ENCODE measurements around the gene MYOD1. TPM values are rescaled to one million over a fixed set of nuclear protein-coding genes. Genes with fewer than 3 reads are reported as not detected.

MYOD1 gene
- total RNA-seq, 1 experiment from 2014 or later, result not detected

GRCh38 chr11:17719938-17720795 is 796 bp downstream of the MYOD1 start:
- CTCF ChIA-PET, result interaction anchor here (0.7 to 3.4 kb wide), 3 partner anchors 11 to 258 kb away, joined by 3 to 18 read pairs (median 3); no protein-coding TSS in a partner anchor
- POLR2A ChIA-PET, result interaction anchor here (0.6 kb wide), 1 partner anchor 429 kb away, joined by 3 read pairs; no protein-coding TSS in a partner anchor
- Histone ChIP-seq H3K4me1 (ENCODE audit: control insufficient read depth in 1 of 2, insufficient read depth in 2 of 2, low read length in 2 of 2) (peaks cover 2 to 10% of the 10 kb centered on the region in 2 experiments; a peak in 3 of 4 replicates), H3K36me3 (ENCODE audit: control insufficient read depth in 1 of 2, insufficient read depth in 2 of 2, low read length in 2 of 2) (no peaks in the 10 kb centered on the region), H3K9me3 (ENCODE audit: control insufficient read depth in 1 of 2, insufficient read depth in 1 of 2, low read depth in 1 of 2, low read length in 2 of 2) (no peaks in the 10 kb centered on the region), H2AFZ (ENCODE audit: low read depth, low read length, poor library complexity, severe bottlenecking) (no peak overlapping the region), H3K27ac (ENCODE audit: low read depth, low read length) (no peak overlapping the region), H3K9ac (ENCODE audit: low read length) (no peak overlapping the region), H3K4me2 (ENCODE audit: low read length) (no peak overlapping the region), H3K27me3 (ENCODE audit: insufficient read depth, low read length) (peaks cover 17% of the 10 kb centered on the region; the same call in 1 of the 2 replicates), H3K4me3 (replicated peaks in 1 of 2; ENCODE audit: low read depth in 1 of 2, low read length in 2 of 2) (no peak overlapping the region), H4K20me1 (ENCODE audit: insufficient read depth) (no peaks in the 10 kb centered on the region), H3K79me2 (ENCODE audit: insufficient read depth, low read length) (no peaks in the 10 kb centered on the region), H3K9me2 (ENCODE audit: insufficient read depth) (no peaks in the 10 kb centered on the region)
- ATAC-seq (no peak), DNase-seq (ENCODE audit: low read depth, low spot score) (no peak)
- intact Hi-C loops (cut with micrococcal nuclease), result no loop called here
- peak in 2 of 3 experiments; percentile 20 to 29; a peak in 2 of 6 replicates for TF ChIP-seq CTCF (IDR thresholded peaks at IDR 0.05 in 2 of 3, conservative IDR thresholded peaks at IDR 0.05 in 1 of 3; ENCODE audit: borderline replicate concordance in 1 of 3, insufficient read depth in 1 of 3, low read depth in 2 of 3, low read length in 2 of 3)
- TF ChIP-seq, protein P1, sequence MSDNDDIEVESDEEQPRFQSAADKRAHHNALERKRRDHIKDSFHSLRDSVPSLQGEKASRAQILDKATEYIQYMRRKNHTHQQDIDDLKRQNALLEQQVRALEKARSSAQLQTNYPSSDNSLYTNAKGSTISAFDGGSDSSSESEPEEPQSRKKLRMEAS (IDR thresholded peaks at IDR 0.05), result no peak
- no TSS peak for BruUV-seq (replicated peaks)
- RAD21 ChIA-PET (ENCODE audit: low non-redundant PET in 1 of 2, low total read pairs in 2 of 2, uncharacterized antibody in 2 of 2, unreplicated experiment in 2 of 2), result interaction anchor here in 1 of 2 experiments (0.5 kb wide), 1 partner anchor 395 kb away, joined by 4 read pairs; no protein-coding TSS in a partner anchor

DNA sequence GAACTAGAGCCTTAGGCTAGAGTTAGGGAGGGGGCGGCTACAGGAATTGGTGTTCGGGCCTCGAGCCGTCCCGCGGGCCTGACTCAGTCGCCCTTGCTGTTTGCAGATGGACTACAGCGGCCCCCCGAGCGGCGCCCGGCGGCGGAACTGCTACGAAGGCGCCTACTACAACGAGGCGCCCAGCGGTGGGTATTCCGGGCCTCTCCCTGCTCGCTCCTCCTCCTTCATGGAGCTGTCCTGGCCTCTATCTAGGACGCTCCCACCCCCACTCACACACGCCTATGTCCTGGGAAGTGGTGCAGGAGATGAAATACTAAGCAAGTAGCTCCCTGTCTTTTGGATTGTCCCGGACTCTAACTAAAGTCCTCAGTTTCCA is 1.4 kb downstream of the MYOD1 start:
- no peak for DNase-seq (ENCODE audit: low read depth, low spot score)
- Histone ChIP-seq H3K79me2 (ENCODE audit: insufficient read depth, low read length) (no peaks in the 10 kb centered on the region), H3K4me2 (ENCODE audit: low read length) (no peak overlapping the region), H4K20me1 (ENCODE audit: insufficient read depth) (no peaks in the 10 kb centered on the region), H3K4me3 (replicated peaks in 1 of 2; ENCODE audit: low read depth in 1 of 2, low read length in 2 of 2) (no peak overlapping the region), H3K36me3 (ENCODE audit: control insufficient read depth in 1 of 2, insufficient read depth in 2 of 2, low read length in 2 of 2) (no peaks in the 10 kb centered on the region), H3K9me3 (ENCODE audit: control insufficient read depth in 1 of 2, insufficient read depth in 1 of 2, low read depth in 1 of 2, low read length in 2 of 2) (no peaks in the 10 kb centered on the region), H2AFZ (ENCODE audit: low read depth, low read length, poor library complexity, severe bottlenecking) (no peak overlapping the region), H3K4me1 (ENCODE audit: control insufficient read depth in 1 of 2, insufficient read depth in 2 of 2, low read length in 2 of 2) (peaks cover 2 to 10% of the 10 kb centered on the region in 2 experiments; a peak in 3 of 4 replicates), H3K9me2 (ENCODE audit: insufficient read depth) (no peaks in the 10 kb centered on the region), H3K27ac (ENCODE audit: low read depth, low read length) (no peak overlapping the region), H3K27me3 (ENCODE audit: insufficient read depth, low read length) (peaks cover 17% of the 10 kb centered on the region; the same call in 1 of the 2 replicates), H3K9ac (ENCODE audit: low read length) (no peak overlapping the region)
- ChIA-PET CTCF (interaction anchor here (0.7 to 3.4 kb wide), 3 partner anchors 10 to 258 kb away, joined by 3 to 18 read pairs (median 3); no protein-coding TSS in a partner anchor), POLR2A (interaction anchor here (0.6 kb wide), 1 partner anchor 429 kb away, joined by 3 read pairs; no protein-coding TSS in a partner anchor), RAD21 (ENCODE audit: low non-redundant PET in 1 of 2, low total read pairs in 2 of 2, uncharacterized antibody in 2 of 2, unreplicated experiment in 2 of 2) (no interaction called here)
- BruUV-seq (replicated peaks), result no TSS peak
- intact Hi-C loops (cut with micrococcal nuclease), result no loop called here
- ATAC-seq, result no peak
- TF ChIP-seq CEBPB (IDR thresholded peaks at IDR 0.05; ENCODE audit: low read depth) (no peak), EZH2 (IDR thresholded peaks at IDR 0.05) (no peak), POLR2AphosphoS5 (IDR thresholded peaks at IDR 0.05; ENCODE audit: low read depth, low read length) (no peak), CTCF (IDR thresholded peaks at IDR 0.05 in 2 of 3, conservative IDR thresholded peaks at IDR 0.05 in 1 of 3; ENCODE audit: borderline replicate concordance in 1 of 3, insufficient read depth in 1 of 3, low read depth in 2 of 3, low read length in 2 of 3) (no peak; a peak in 1 of 6 replicates), YY1 (IDR thresholded peaks at IDR 0.05; ENCODE audit: extremely low read depth, insufficient replicate concordance, low read depth, low read length) (no peak), EGR1 (IDR thresholded peaks at IDR 0.05; ENCODE audit: low read depth) (no peak)
- TF ChIP-seq, protein P1 (IDR thresholded peaks at IDR 0.05), result no peak
